ENCODE data around the gene MEPCE. TPM values are rescaled to one million over a fixed set of nuclear protein-coding genes. Genes with fewer than 3 reads are reported as not detected.

Gene MEPCE
- polyA plus RNA-seq, 1 donor (not counting 4 experiments of a cell fraction or from before 2014, with no cell fraction given), result 10.6 TPM

DNA sequence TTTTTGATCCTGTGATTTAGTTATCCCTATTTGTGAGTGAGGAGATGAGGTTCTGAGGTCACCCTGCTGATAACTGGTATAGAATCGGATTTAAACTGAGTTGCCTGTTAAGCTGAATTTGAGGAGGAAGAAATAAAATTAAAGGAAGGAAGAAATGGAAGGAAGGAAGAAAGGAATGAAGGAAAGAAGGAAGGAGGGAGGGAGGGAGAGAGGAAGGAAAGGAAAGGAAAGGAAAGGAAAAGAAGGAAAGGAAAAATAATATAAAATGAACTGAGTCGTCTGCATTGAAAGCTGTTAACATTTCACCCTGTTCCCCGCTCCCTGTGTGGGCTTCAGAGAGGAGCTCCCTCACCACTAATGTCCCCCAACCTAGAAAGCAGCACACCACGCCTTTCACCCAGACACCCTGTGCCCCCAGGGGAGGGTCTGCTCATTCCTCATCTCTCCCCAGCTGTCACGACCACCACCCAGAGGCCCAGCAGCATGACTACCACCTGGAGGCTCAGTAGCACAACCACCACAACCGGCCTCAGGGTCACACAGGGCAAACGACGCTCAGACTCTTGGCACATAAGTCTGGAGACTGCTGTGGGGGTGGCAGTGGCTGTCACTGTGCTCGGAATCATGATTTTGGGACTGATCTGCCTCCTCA lies 40.1 kb upstream of the MEPCE start:
- no peak overlapping the region for H3K9ac ChIP-seq (ENCODE audit: control insufficient read depth, extremely low read depth, insufficient read depth, low read length)
- no peaks in the 10 kb centered on the region for H3K4me1 ChIP-seq (ENCODE audit: control insufficient read depth, extremely low read depth, insufficient read depth, low read length)
- no peaks in the 10 kb centered on the region for H3K36me3 ChIP-seq (ENCODE audit: control insufficient read depth in 2 of 2, extremely low read depth in 1 of 2, insufficient read depth in 2 of 2, low read length in 2 of 2)
- no peaks in the 10 kb centered on the region for H3K79me2 ChIP-seq (ENCODE audit: control insufficient read depth, insufficient read depth, low read length)
- no peak overlapping the region for H3K4me2 ChIP-seq (ENCODE audit: control insufficient read depth, extremely low read depth, insufficient read depth, low read depth, low read length)
- H3K9me1 ChIP-seq (ENCODE audit: control insufficient read depth, extremely low read depth, insufficient read depth, low read length), result no peaks in the 10 kb centered on the region
- H3K27ac ChIP-seq (ENCODE audit: control insufficient read depth, insufficient read depth, low read length), result no peak overlapping the region
- H3K9me3 ChIP-seq (ENCODE audit: control insufficient read depth, low read depth, low read length), result no peaks in the 10 kb centered on the region
- TF ChIP-seq EZH2 (IDR thresholded peaks at IDR 0.05; ENCODE audit: low read length), result no peak
- no peak overlapping the region for H3K4me3 ChIP-seq (ENCODE audit: control insufficient read depth in 2 of 3, extremely low read depth in 1 of 3, insufficient read depth in 2 of 3, low read depth in 1 of 3, low read length in 3 of 3)
- dilution Hi-C loops (cut with MboI; ENCODE audit: extremely low pct_ligation_motif_present, low sequenced_read_pairs), result no loop called here
- DNase-seq (ENCODE audit: low read depth, low spot score) (no peak), FAIRE-seq (no peak)
- no peak overlapping the region for H2AFZ ChIP-seq (ENCODE audit: control insufficient read depth, low read length)
- H3K27me3 ChIP-seq (ENCODE audit: control insufficient read depth, extremely low read depth, insufficient read depth, low read length), result peaks cover 4% of the 10 kb centered on the region
- no peaks in the 10 kb centered on the region for H4K20me1 ChIP-seq (ENCODE audit: control insufficient read depth, extremely low read depth, insufficient read depth, low read length)

GRCh38 chr7:100390286-100391009 lies 39.2 kb upstream of the MEPCE start:
- no peak overlapping the region for H3K9ac ChIP-seq (ENCODE audit: control insufficient read depth, extremely low read depth, insufficient read depth, low read length)
- no peak overlapping the region for H3K4me3 ChIP-seq (ENCODE audit: control insufficient read depth in 2 of 3, extremely low read depth in 1 of 3, insufficient read depth in 2 of 3, low read depth in 1 of 3, low read length in 3 of 3)
- H2AFZ ChIP-seq (ENCODE audit: control insufficient read depth, low read length), result no peak overlapping the region
- no peaks in the 10 kb centered on the region for H3K9me3 ChIP-seq (ENCODE audit: control insufficient read depth, low read depth, low read length)
- no peaks in the 10 kb centered on the region for H3K9me1 ChIP-seq (ENCODE audit: control insufficient read depth, extremely low read depth, insufficient read depth, low read length)
- H3K36me3 ChIP-seq (ENCODE audit: control insufficient read depth in 2 of 2, extremely low read depth in 1 of 2, insufficient read depth in 2 of 2, low read length in 2 of 2), result no peaks in the 10 kb centered on the region
- no peaks in the 10 kb centered on the region for H3K79me2 ChIP-seq (ENCODE audit: control insufficient read depth, insufficient read depth, low read length)
- FAIRE-seq (no peak), DNase-seq (ENCODE audit: low read depth, low spot score) (no peak)
- H3K4me2 ChIP-seq (ENCODE audit: control insufficient read depth, extremely low read depth, insufficient read depth, low read depth, low read length), result no peak overlapping the region
- no peaks in the 10 kb centered on the region for H4K20me1 ChIP-seq (ENCODE audit: control insufficient read depth, extremely low read depth, insufficient read depth, low read length)
- no peaks in the 10 kb centered on the region for H3K4me1 ChIP-seq (ENCODE audit: control insufficient read depth, extremely low read depth, insufficient read depth, low read length)
- H3K27me3 ChIP-seq (ENCODE audit: control insufficient read depth, extremely low read depth, insufficient read depth, low read length), result peaks cover 4% of the 10 kb centered on the region
- no peak overlapping the region for H3K27ac ChIP-seq (ENCODE audit: control insufficient read depth, insufficient read depth, low read length)
- no peak for TF ChIP-seq EZH2 (IDR thresholded peaks at IDR 0.05; ENCODE audit: low read length)
- TF ChIP-seq, protein P1, sequence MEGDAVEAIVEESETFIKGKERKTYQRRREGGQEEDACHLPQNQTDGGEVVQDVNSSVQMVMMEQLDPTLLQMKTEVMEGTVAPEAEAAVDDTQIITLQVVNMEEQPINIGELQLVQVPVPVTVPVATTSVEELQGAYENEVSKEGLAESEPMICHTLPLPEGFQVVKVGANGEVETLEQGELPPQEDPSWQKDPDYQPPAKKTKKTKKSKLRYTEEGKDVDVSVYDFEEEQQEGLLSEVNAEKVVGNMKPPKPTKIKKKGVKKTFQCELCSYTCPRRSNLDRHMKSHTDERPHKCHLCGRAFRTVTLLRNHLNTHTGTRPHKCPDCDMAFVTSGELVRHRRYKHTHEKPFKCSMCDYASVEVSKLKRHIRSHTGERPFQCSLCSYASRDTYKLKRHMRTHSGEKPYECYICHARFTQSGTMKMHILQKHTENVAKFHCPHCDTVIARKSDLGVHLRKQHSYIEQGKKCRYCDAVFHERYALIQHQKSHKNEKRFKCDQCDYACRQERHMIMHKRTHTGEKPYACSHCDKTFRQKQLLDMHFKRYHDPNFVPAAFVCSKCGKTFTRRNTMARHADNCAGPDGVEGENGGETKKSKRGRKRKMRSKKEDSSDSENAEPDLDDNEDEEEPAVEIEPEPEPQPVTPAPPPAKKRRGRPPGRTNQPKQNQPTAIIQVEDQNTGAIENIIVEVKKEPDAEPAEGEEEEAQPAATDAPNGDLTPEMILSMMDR (optimal IDR thresholded peaks at IDR 0.05 in 1 of 3, IDR thresholded peaks at IDR 0.05 in 1 of 3, conservative IDR thresholded peaks at IDR 0.05 in 1 of 3; ENCODE audit: extremely low read depth in 1 of 3, insufficient read depth in 2 of 3, low read length in 3 of 3), result no peak
- dilution Hi-C loops (cut with MboI; ENCODE audit: extremely low pct_ligation_motif_present, low sequenced_read_pairs), result no loop called here
